Central memory CD8-positive, alpha-beta T cell (primary cell): ENCODE results near the gene RABGAP1.

Source experiments
- ATAC-seq: fragments of 150-1000 bp; cut with Tn5 transposase; replicated peaks from 2 replicates; pipeline ENCODE4 v1.10.0; 2022; ENCODE audit warnings: mild to moderate bottlenecking, moderate FRiP score, moderate number of reproducible peaks; ENCODE audit not compliant: poor library complexity, severe bottlenecking; ENCODE audit errors: extremely low read depth
- DNase-seq, 2 donors: peaks; one replicate each; pipeline ENCODE4 v3.0.0; 2021; ENCODE audit warnings: low spot score in 2 of 2
- H3K27ac Mint-ChIP-seq: one replicate; pipeline ENCODE4 v1.8.0; 2022; ENCODE audit warnings: low read depth, mild to moderate bottlenecking, moderate library complexity, mixed read lengths
- H3K27me3 Mint-ChIP-seq: one replicate; pipeline ENCODE4 v1.8.0; 2022; ENCODE audit warnings: mixed read lengths
- H3K36me3 Mint-ChIP-seq: one replicate; pipeline ENCODE4 v1.8.0; 2022; ENCODE audit warnings: mild to moderate bottlenecking, moderate library complexity, mixed read lengths; ENCODE audit not compliant: insufficient read depth
- H3K4me1 Mint-ChIP-seq: one replicate; pipeline ENCODE4 v1.8.0; 2022; ENCODE audit warnings: mixed read lengths
- H3K4me3 Mint-ChIP-seq: one replicate; pipeline ENCODE4 v1.8.0; 2022; ENCODE audit warnings: mild to moderate bottlenecking, moderate library complexity, mixed read lengths
- H3K9me3 Mint-ChIP-seq: one replicate; pipeline ENCODE4 v1.8.0; 2022; ENCODE audit warnings: mixed read lengths

Gene RABGAP1

GRCh38 chr9:123031963-123032362 is 91.1 kb downstream of the RABGAP1 start:
- Mint-ChIP-seq H3K27me3 (no peaks in the 10 kb centered on the region), H3K36me3 (peaks cover 3% of the 10 kb centered on the region), H3K27ac (no peak overlapping the region), H3K4me3 (no peak overlapping the region), H3K4me1 (peaks cover 19% of the 10 kb centered on the region), H3K9me3 (no peaks in the 10 kb centered on the region)
- DNase-seq (no peak), ATAC-seq (no peak)

- peaks cover 19% of the 10 kb centered on the region for H3K4me1 Mint-ChIP-seq
- H3K9me3 Mint-ChIP-seq: no peaks in the 10 kb centered on the region
- no peaks in the 10 kb centered on the region for H3K27me3 Mint-ChIP-seq
- H3K27ac Mint-ChIP-seq: no peak within 1 kb of the TSS
- no peak for DNase-seq
- H3K36me3 Mint-ChIP-seq: peaks cover 3% of the 10 kb centered on the region
- ATAC-seq: no peak
- H3K4me3 Mint-ChIP-seq: no peak within 1 kb of the TSS
Observed at GRCh38 chr9:123033352-123033751, 92.5 kb downstream of the RABGAP1 start, which contains the start of gene GPR21. Gene GPR21, plus strand, starts transcription at chr9:123033667. Its CDS starts 900 bp downstream, at chr9:123034567.

GRCh38 chr9:123033864-123034601 is 93.2 kb downstream of the RABGAP1 start:
- no peak for ATAC-seq
- no peak for DNase-seq
- H3K27ac Mint-ChIP-seq: no peak overlapping the region

GRCh38 chr9:123034881-123035510 is 94.2 kb downstream of the RABGAP1 start:
- DNase-seq: no peak
- Mint-ChIP-seq H3K4me1 (peaks cover 19% of the 10 kb centered on the region), H3K27me3 (no peaks in the 10 kb centered on the region), H3K9me3 (no peaks in the 10 kb centered on the region), H3K27ac (no peak overlapping the region), H3K4me3 (no peak overlapping the region), H3K36me3 (peaks cover 2% of the 10 kb centered on the region)
- no peak for ATAC-seq

More at GRCh38 chr9:123033864-123034601, 93.2 kb downstream of the RABGAP1 start:
- H3K4me3 Mint-ChIP-seq: no peak overlapping the region
- H3K4me1 Mint-ChIP-seq: peaks cover 19% of the 10 kb centered on the region
- H3K9me3 Mint-ChIP-seq: no peaks in the 10 kb centered on the region
- peaks cover 2% of the 10 kb centered on the region for H3K36me3 Mint-ChIP-seq
- no peaks in the 10 kb centered on the region for H3K27me3 Mint-ChIP-seq

- no peak for DNase-seq
- no peak for ATAC-seq
- Mint-ChIP-seq H3K27ac (no peak overlapping the region), H3K9me3 (no peaks in the 10 kb centered on the region), H3K4me1 (peaks cover 19% of the 10 kb centered on the region), H3K36me3 (peaks cover 2% of the 10 kb centered on the region), H3K4me3 (no peak overlapping the region), H3K27me3 (no peaks in the 10 kb centered on the region)
Observed at GRCh38 chr9:123035791-123036190, 95.0 kb downstream of the RABGAP1 start.

GRCh38 chr9:123036893-123037545 is 96.2 kb downstream of the RABGAP1 start:
- ATAC-seq (no peak), DNase-seq (no peak)
- Mint-ChIP-seq H3K9me3 (no peaks in the 10 kb centered on the region), H3K4me3 (no peak overlapping the region), H3K27ac (peak overlapping the region; percentile 48), H3K27me3 (no peaks in the 10 kb centered on the region), H3K4me1 (peaks cover 19% of the 10 kb centered on the region), H3K36me3 (peaks cover 2% of the 10 kb centered on the region)

- Mint-ChIP-seq H3K9me3 (no peaks in the 10 kb centered on the region), H3K27ac (no peak overlapping the region), H3K4me1 (peaks cover 6% of the 10 kb centered on the region), H3K27me3 (no peaks in the 10 kb centered on the region), H3K4me3 (no peak overlapping the region), H3K36me3 (peaks cover 2% of the 10 kb centered on the region)
- no peak for DNase-seq
- ATAC-seq: no peak
Observed at GRCh38 chr9:123039617-123040219, 98.9 kb downstream of the RABGAP1 start.

GRCh38 chr9:123040801-123041200 is 100.0 kb downstream of the RABGAP1 start:
- H3K9me3 Mint-ChIP-seq: no peaks in the 10 kb centered on the region
- no peak for ATAC-seq
- no peak overlapping the region for H3K27ac Mint-ChIP-seq
- peaks cover 2% of the 10 kb centered on the region for H3K36me3 Mint-ChIP-seq
- no peak for DNase-seq
- no peak overlapping the region for H3K4me3 Mint-ChIP-seq
- H3K4me1 Mint-ChIP-seq: no peaks in the 10 kb centered on the region
- H3K27me3 Mint-ChIP-seq: no peaks in the 10 kb centered on the region

GRCh38 chr9:123041489-123041888 is 100.7 kb downstream of the RABGAP1 start:
- H3K4me3 Mint-ChIP-seq: no peak overlapping the region
- H3K9me3 Mint-ChIP-seq: no peaks in the 10 kb centered on the region
- H3K36me3 Mint-ChIP-seq: peaks cover 2% of the 10 kb centered on the region
- ATAC-seq (no peak), DNase-seq (no peak)
- H3K27ac Mint-ChIP-seq: no peak overlapping the region
- no peaks in the 10 kb centered on the region for H3K4me1 Mint-ChIP-seq
- no peaks in the 10 kb centered on the region for H3K27me3 Mint-ChIP-seq

GRCh38 chr9:123043081-123043939 is 102.5 kb downstream of the RABGAP1 start:
- no peaks in the 10 kb centered on the region for H3K36me3 Mint-ChIP-seq
- no peak overlapping the region for H3K27ac Mint-ChIP-seq
- no peak for ATAC-seq
- H3K4me3 Mint-ChIP-seq: no peak overlapping the region
- H3K4me1 Mint-ChIP-seq: no peaks in the 10 kb centered on the region
- no peak for DNase-seq
- no peaks in the 10 kb centered on the region for H3K9me3 Mint-ChIP-seq
- no peaks in the 10 kb centered on the region for H3K27me3 Mint-ChIP-seq

- ATAC-seq: no peak
- H3K4me3 Mint-ChIP-seq: no peak overlapping the region
- H3K4me1 Mint-ChIP-seq: no peaks in the 10 kb centered on the region
- H3K9me3 Mint-ChIP-seq: no peaks in the 10 kb centered on the region
- no peaks in the 10 kb centered on the region for H3K36me3 Mint-ChIP-seq
- DNase-seq: no peak
- no peaks in the 10 kb centered on the region for H3K27me3 Mint-ChIP-seq
- H3K27ac Mint-ChIP-seq: no peak overlapping the region
Observed at GRCh38 chr9:123044586-123044985, 103.8 kb downstream of the RABGAP1 start.
